HG02678 (cell line): ENCODE measurements around the gene PRR4.

ENCODE experiments used
- ATAC-seq: cut with Tn5 transposase; IDR thresholded peaks from one replicate; pipeline ENCODE4 v1.9.1; 2021; ENCODE audit warnings: mild to moderate bottlenecking, moderate library complexity; ENCODE audit not compliant: unreplicated experiment

Gene PRR4, protein sequence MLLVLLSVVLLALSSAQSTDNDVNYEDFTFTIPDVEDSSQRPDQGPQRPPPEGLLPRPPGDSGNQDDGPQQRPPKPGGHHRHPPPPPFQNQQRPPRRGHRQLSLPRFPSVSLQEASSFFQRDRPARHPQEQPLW

GRCh38 chr12:10849425-10849878 is at the start of gene PRR4:
Gene PRR4, minus strand, starts transcription at chr12:10849475. Its CDS starts 38 bp downstream, at chr12:10849437.
- no peak for ATAC-seq

- no peak for ATAC-seq
These were observed 47.6 kb upstream of the PRR4 start for GRCh38 chr12:10896854-10897253.

DNA sequence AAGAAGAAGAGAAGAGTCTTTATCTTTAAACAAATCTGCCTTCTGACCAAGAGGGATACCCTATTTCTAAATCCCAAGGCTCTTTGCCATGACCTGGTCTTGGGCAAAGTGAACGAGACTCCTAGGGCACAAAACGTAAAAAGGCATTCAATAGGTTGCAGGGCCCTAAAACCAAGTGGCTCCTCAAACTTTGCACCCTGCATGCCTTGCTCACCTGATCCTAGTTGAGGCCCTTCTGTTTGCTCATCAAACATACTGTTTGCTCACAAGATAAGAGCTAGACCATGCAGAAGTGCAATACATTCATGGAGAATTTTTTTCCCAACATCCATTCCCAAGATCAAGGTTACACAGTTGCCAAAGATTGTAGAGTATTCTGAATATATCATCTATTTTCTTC is 42.7 kb upstream of the PRR4 start:
- ATAC-seq, result no peak

DNA sequence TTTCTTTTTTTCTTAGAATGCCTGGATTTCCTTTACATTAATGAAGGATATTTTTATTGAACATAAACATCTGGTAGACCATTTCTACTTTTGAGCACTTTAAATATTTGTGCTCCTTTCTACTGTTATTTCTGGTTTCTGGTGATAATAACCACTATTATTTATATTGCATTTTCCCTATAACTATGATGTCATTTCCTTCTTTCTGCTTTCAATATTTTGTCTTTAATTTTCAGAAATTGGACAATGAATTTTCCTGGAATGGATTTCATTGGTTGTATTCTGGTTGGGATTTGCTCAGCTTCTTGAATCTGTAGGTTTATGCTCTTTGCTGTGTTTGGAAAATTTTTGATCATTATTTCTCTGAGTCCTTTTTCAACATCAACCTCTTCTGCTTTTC is 40.0 kb upstream of the PRR4 start:
- ATAC-seq, result no peak

- no peak for ATAC-seq
These were observed 34.9 kb upstream of the PRR4 start, which contains the start of gene PRH1 for GRCh38 chr12:10884086-10884725. Gene PRH1, minus strand, starts transcription at chr12:10884255. Its CDS starts 38 bp downstream, at chr12:10884217.

DNA sequence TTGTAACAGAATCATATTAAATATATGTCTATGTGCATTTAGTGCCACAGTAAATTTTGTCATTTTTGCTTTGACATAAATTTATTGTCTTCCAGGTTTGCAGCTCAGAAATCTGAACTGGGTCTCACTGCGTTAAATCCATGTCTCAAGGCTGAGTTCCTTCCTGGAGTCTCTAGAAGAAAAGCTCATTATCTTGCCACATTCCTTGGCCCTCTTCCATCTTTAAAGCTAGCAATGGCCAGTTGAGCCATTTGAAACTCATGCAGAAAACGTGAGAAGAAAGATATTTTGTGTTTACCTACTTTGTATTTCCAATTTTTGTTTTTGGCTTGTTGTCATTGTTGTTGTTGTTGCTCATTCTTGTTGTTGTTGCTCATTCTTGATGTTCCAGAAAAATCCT is 24.1 kb upstream of the PRR4 start:
- ATAC-seq, result no peak

GRCh38 chr12:10867381-10867780 is 18.1 kb upstream of the PRR4 start:
- ATAC-seq, result no peak

GRCh38 chr12:10863512-10864218 is 14.4 kb upstream of the PRR4 start:
- ATAC-seq, result no peak

GRCh38 chr12:10861366-10861765 is 12.1 kb upstream of the PRR4 start:
- ATAC-seq, result no peak

DNA sequence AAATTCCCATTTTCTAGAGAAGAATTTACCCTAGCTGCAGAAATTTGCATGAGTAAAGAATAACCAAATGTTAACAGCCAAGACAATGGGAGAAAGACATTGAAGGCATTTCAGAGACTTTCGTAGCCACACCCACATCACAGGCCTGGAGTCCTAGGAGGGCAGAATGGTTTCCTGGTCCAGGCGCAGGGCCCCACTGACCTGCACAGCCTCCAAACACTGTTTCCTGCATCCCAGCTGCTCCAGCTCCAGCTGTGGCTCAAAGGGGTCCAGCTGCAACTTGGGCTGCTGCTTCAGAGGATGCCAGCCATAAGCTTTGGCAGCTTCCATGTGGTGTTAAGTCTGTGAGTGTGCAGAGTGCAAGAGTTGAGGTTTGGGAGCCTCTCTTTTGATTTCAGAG is 6.5 kb upstream of the PRR4 start:
- ATAC-seq, result no peak

DNA sequence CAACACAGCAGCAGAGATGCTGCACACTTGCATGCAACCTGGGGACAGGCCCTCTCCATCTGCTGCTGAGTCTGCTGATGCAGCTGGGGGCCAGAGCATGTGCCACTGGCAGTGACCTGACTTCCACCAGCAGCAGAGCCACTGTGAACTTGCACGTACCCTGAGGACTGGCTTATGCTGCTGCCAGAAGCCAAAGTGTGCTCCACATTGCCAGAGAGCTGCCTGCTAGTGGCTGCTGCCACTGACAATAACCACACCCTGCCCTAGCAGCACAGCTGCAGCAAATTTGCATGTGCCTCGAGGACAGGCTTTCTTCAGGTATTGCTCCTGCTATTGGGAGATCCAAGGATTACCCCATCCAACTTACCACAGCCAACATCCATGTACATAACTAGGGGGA is 4.5 kb upstream of the PRR4 start:
- no peak for ATAC-seq

DNA sequence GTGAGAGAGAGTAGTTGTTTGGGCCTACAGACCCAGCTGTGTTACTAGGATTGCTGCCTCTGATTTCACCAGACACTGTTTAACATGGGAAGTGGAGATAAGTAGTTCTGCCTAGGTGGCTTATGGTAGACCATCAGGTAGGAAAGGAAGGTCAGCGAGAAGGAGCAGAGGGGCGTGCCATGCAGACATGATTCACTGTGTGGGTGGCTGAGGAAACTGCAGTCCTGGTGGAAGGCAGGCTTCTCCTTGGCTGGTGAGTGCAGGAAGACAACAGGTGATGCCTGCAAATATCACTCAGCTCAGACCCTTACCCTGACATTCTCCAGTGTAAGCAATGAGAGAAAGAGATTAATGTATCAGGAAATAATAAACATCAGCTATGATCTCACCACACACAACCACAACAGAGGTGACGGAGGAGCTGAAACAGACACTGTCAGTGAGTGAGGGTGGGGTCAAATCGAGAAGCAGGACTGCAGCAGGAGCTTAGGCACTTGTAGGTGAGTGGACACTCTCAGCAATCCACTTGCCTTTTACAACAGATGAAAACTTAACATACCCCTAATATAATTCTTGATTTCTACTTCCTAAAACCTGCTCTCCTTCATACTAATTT is 2.1 kb upstream of the PRR4 start:
- no peak for ATAC-seq

- no peak for ATAC-seq
These were observed 1.5 kb downstream of the PRR4 start for GRCh38 chr12:10847744-10848143.

- ATAC-seq, result no peak
These were observed 6.4 kb downstream of the PRR4 start for GRCh38 chr12:10842862-10843261.

DNA sequence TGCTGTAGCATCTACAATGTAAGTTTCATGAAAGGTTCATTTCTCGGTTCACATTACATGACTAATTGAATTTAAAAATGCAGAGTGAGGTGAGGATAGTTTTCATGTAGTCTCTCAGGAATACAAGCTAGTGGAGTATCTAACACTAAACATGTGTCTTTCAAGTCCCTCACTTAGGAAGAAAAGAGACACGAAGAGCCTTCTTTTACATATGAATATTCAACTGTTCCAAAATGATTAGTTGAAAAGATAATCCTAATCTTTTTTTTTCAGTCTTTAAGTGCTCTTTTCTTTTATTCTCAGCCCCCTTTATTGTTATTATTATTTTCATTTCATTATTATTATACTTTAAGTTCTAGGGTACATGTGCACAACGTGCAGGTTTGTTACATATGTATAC is 10.8 kb downstream of the PRR4 start:
- no peak for ATAC-seq

GRCh38 chr12:10829994-10830393 is 19.3 kb downstream of the PRR4 start:
- no peak for ATAC-seq

DNA sequence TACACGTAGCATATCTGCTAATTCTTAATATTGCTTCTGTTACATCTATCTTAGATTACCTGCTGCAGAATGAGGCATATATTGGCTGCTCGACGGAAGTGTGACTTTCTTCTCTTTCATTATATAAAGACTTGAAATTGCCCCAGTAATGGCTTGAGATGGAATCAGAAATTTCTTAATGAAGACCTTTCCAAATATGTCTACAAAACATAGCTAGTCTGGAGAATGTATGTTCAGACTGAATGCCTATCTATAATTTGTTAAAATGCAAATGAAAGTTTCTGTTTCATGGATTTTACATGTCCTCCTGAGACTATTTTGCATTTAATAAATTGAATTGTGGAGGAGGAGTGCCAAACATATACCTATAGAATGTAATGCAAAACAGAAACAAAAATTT is 23.0 kb downstream of the PRR4 start, which contains the start of gene TAS2R10:
Gene TAS2R10 (minus strand): TSS at position 101 of the 400 bp plus-strand sequence. CDS start 89 bp downstream, at position 12.
- ATAC-seq, result no peak

- ATAC-seq, result no peak
These were observed 24.3 kb downstream of the PRR4 start for GRCh38 chr12:10824957-10825356.

DNA sequence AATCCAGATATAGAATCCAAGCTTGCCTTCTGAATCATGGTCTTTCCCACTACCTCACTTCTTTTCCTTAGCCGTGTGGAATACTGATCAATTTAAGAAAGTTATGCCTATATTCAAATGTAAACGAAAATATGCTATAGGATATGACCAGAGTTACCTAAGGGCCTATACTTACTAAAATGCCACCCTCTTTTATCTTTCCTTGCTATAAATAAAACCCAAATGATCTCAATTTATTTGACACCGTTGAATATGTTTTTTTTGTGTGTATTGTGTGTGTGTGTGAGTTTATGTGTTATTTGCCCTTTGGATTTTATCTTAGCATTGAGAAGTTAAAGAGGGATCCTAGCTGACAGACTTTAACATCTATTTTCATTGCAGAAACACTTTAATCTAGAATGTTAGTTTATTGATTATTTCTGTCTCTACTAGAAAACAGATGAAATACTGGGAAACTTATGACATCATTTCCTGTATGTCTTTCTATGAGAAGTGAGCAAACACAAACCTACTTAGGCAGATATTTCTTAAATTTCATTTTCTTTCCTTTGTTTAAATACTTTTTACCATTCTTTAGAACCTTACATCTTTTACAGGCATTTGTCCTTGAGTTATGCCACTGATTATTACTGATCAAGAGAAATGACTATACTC is 37.3 kb downstream of the PRR4 start:
- no peak for ATAC-seq

DNA sequence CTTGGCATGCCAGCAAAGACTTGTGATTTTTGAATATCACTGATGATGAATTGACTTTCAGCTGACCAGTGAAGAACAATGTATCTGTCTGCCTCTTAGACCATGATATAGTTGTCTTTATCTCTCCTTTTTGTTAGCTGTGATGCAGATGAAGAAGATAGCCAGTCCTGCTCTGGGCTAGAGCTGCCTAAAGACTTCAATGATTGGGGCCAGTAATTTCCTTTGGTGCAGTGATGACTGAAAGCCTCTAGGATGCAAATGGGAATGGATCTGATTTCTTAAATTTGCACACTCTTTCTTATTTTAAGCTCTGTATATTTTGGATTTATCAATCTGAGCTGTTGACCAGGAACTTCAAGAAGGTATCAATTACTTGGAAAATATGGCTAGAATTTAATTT is 39.2 kb downstream of the PRR4 start, which contains the start of gene TAS2R9:
Gene TAS2R9 (minus strand): TSS at position 101 of the 400 bp plus-strand sequence. CDS start 93 bp downstream, at position 8.
- ATAC-seq, result no peak

GRCh38 chr12:10807186-10807585 is 42.1 kb downstream of the PRR4 start, which contains the start of gene TAS2R8:
Gene TAS2R8, minus strand, starts transcription at chr12:10807286. Its CDS starts 306 bp downstream, at chr12:10806980.
- ATAC-seq, result no peak
